PC-3 (cell line): ENCODE data around the gene MTRFR. TPM values are rescaled to one million over a fixed set of nuclear protein-coding genes. Genes with fewer than 3 reads are reported as not detected.

Experiments
- ATAC-seq: fragments of 200-7000 bp; cut with Tn5 transposase; 2 replicates; pipeline ENCODE4 v1.9.1; 2020; ENCODE audit warnings: mild to moderate bottlenecking, moderate library complexity
- Bru-seq: library from RNA; stranded (reverse); fragments of 400-500 nt; gene quantifications from one replicate; lab custom pipeline; 2021; lab: Mats Ljungman, UMichigan
- BruChase-seq, 2 experiments: library from RNA; stranded (reverse); fragments of 400-500 nt; gene quantifications; one replicate each; lab custom pipeline; 2021; lab: Mats Ljungman, UMichigan
- BruUV-seq: library from RNA; stranded (reverse); fragments of 400-500 nt; replicated peaks from 2 replicates; lab custom pipeline; 2021; lab: Mats Ljungman, UMichigan
- CTCF ChIA-PET: fragments of 300-600 bp; sonication (Branson Sonifier 250); formaldehyde crosslinking; loops from one replicate; lab custom pipeline; 2022; ENCODE audit warnings: antibody characterized with exemption; lab: Charles Lee
- POLR2A ChIA-PET: fragments of 300-600 bp; sonication (Branson Sonifier 250); formaldehyde crosslinking; loops from one replicate; lab custom pipeline; 2022; ENCODE audit warnings: antibody characterized with exemption; ENCODE audit not compliant: unreplicated experiment; lab: Charles Lee
- DNase-seq: peaks from one replicate; pipeline ENCODE4 v3.0.0-alpha.2; 2015
- H2AFZ ChIP-seq: fragments of 300-600 bp; sonication (generic); 2 replicates; pipeline ENCODE4 v1.6.0; 2016; ENCODE audit warnings: antibody characterized with exemption, low read length
- H3F3A ChIP-seq: fragments of 300-600 bp; sonication (generic); one replicate; pipeline ENCODE4 v1.6.0; 2017; ENCODE audit warnings: antibody characterized with exemption, low read length, control low read depth, mild to moderate bottlenecking; ENCODE audit not compliant: unreplicated experiment
- H3K27ac ChIP-seq: fragments of 300-600 bp; sonication (generic); 2 replicates; pipeline ENCODE4 v1.5.1; 2016; ENCODE audit warnings: mild to moderate bottlenecking, low read length
- H3K27me3 ChIP-seq: fragments of 300-600 bp; sonication (generic); 2 replicates; pipeline ENCODE4 v1.6.1; 2016; ENCODE audit warnings: low read length, mixed read lengths
- H3K36me3 ChIP-seq: fragments of 300-600 bp; sonication (generic); 2 replicates; pipeline ENCODE4 v1.6.1; 2016; ENCODE audit warnings: low read depth, mixed run types, low read length, mixed read lengths
- H3K4me1 ChIP-seq: fragments of 300-600 bp; sonication (generic); 2 replicates; pipeline ENCODE4 v1.5.1; 2016; ENCODE audit warnings: low read length; ENCODE audit not compliant: insufficient read depth
- H3K4me2 ChIP-seq: fragments of 300-600 bp; sonication (generic); 2 replicates; pipeline ENCODE4 v1.6.0; 2016; ENCODE audit warnings: low read length
- H3K4me3 ChIP-seq: fragments of 300-600 bp; sonication (generic); 2 replicates; pipeline ENCODE4 v1.5.1; 2016; ENCODE audit warnings: mild to moderate bottlenecking, low read length, mixed read lengths
- H3K79me2 ChIP-seq: fragments of 300-600 bp; sonication (generic); 2 replicates; pipeline ENCODE4 v1.6.1; 2017; ENCODE audit warnings: low read length, mixed read lengths
- H3K9ac ChIP-seq: fragments of 300-600 bp; sonication (generic); 2 replicates; pipeline ENCODE4 v1.6.0; 2016; ENCODE audit warnings: mild to moderate bottlenecking, low read length
- H3K9me2 ChIP-seq: fragments of 300-600 bp; sonication (generic); replicated peaks from 2 replicates; pipeline ENCODE4 v1.6.1; 2016; ENCODE audit warnings: mixed run types, low read length, mixed read lengths
- H3K9me3 ChIP-seq: fragments of 300-600 bp; sonication (generic); 2 replicates; pipeline ENCODE4 v1.6.1; 2016; ENCODE audit warnings: low read length, mixed read lengths
- H4K20me1 ChIP-seq: fragments of 300-600 bp; sonication (generic); 2 replicates; pipeline ENCODE4 v1.6.1; 2016; ENCODE audit warnings: low read length, mixed read lengths
- EZH2 ChIP-seq: fragments of 300-600 bp; sonication (generic); IDR thresholded peaks from one replicate; pipeline ENCODE4 v1.6.1; 2017; ENCODE audit warnings: antibody characterized with exemption, mild to moderate bottlenecking, low read length; ENCODE audit not compliant: unreplicated experiment
- EZH2phosphoT487 ChIP-seq: fragments of 300-600 bp; sonication (generic); IDR thresholded peaks from 2 replicates; pipeline ENCODE4 v1.6.1; 2018; ENCODE audit warnings: mild to moderate bottlenecking, antibody characterized with exemption, low read length, borderline replicate concordance
- intact Hi-C: fragments of 100-400 bp; cut with micrococcal nuclease; formaldehyde crosslinking; loops from 2 replicates; pipeline ENCODE4 v1.9.0; 2023
- long read RNA-seq: library from polyadenylated mRNA; unstranded; transcript quantifications from one replicate; pipeline ENCODE4 v2.0.0, GENCODE V29; 2021; ENCODE audit not compliant: unreplicated experiment
- total RNA-seq: library from RNA; depleted of rRNA; stranded (reverse); fragments of >200 nt; gene quantifications from 2 replicates; pipeline ENCODE4 v1.2.3, GENCODE V29; 2014; rRNA removed
- TF ChIP-seq, protein P1 (sequence below): fragments of 300-600 bp; sonication (generic); conservative IDR thresholded peaks from 2 replicates; pipeline ENCODE4 v1.5.1; 2017; ENCODE audit warnings: antibody characterized with exemption, low read depth, mild to moderate bottlenecking, low read length

The MTRFR gene
- total RNA-seq (15.9 and 23.2 TPM in 2 replicates), Bru-seq, nascent RNA (percentile 81 among the genes with signal in this experiment), BruChase-seq, experiment 1, labeled RNA remaining after a 6-hour chase (percentile 77 among the genes with signal in this experiment), BruChase-seq, experiment 2, labeled RNA remaining after a 2-hour chase (percentile 81 among the genes with signal in this experiment)
- long read RNA-seq, transcript C12orf65-204 (2 exons, 1,326 nt) = minor isoform, 10 of 76 reads
- long read RNA-seq, transcript C12orf65-201 (3 exons, 2,073 nt) = major isoform, 45 of 76 reads
- long read RNA-seq, transcript C12orf65-202 (3 exons, 1,901 nt) = minor isoform, 5 of 76 reads
- long read RNA-seq, partial matches to known transcripts = 1 of 76 reads
- long read RNA-seq, other reads (novel, unspliced or antisense) = 14 of 76 reads

DNA sequence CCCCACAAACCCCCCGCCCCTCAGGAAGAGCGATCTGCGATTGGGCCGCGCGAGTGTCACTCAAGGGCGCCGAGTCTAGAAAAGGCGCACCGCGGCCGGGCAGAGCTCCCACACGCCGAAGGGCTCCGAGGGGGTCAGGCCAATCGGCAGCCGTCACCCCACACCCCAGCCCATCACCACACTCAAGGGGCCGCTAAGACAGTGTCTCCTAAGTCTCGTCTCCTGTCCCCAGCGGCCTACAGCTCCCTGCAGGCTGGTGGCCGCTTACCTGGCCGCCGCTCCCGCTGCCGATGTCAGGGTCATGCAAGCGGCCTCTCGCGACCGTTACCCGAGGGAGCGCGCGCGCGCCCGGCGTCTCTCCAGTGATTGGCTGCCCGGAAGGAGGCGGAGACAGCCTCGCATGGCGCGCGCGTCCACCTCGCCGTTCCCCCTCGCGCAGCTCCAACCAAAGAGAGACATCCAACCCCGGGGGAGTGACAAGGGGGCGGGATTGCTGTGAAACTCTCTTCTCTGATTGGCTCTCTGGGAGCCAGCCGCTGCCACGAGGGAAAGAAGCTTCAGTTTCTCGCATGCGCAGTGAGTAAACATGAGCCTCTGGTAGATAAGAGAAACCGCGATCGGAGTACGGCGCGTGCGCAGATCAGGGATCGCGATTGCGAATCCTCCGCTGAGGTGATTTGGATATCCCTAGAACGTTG, at the start of gene MTRFR, which contains the start of gene MPHOSPH9:
TSS of gene MTRFR (plus strand) at position 630 of the 698 bp plus-strand sequence. CDS start 20,239 bp downstream, outside the sequence.
TSS of gene MPHOSPH9 (minus strand) at position 335 of the 698 bp plus-strand sequence. CDS start 2,777 bp downstream, outside the sequence.
- ChIA-PET CTCF (interaction anchor here (0.6 to 1.8 kb wide), 3 partner anchors 82 to 407 kb away, joined by 4 to 10 read pairs (median 6); partner anchors contain the start of gene PITPNM2), POLR2A (interaction anchor here (0.5 to 1.1 kb wide), 14 partner anchors 16 to 488 kb away, joined by 3 to 14 read pairs (median 3); partner anchors contain the start of gene PITPNM2)
- Histone ChIP-seq H3K4me2 (peak within 1 kb of the TSS; percentile 96), H3K36me3 (peaks cover 5% of the 10 kb centered on the region; the same call in 1 of the 2 replicates), H2AFZ (peak within 1 kb of the TSS; percentile 97), H3K27ac (peak within 1 kb of the TSS; percentile 52), H3K9me2 (no peaks in the 10 kb centered on the region), H3K4me3 (peak within 1 kb of the TSS; percentile 99), H3K9me3 (no peaks in the 10 kb centered on the region), H3K79me2 (peaks cover 80% of the 10 kb centered on the region), H3K4me1 (peaks cover 24% of the 10 kb centered on the region; the same call in 1 of the 2 replicates), H3F3A (no peaks in the 10 kb centered on the region), H4K20me1 (no peaks in the 10 kb centered on the region), H3K27me3 (no peaks in the 10 kb centered on the region), H3K9ac (peak within 1 kb of the TSS; percentile 91)
- ATAC-seq (peak; percentile 90), DNase-seq (peak; percentile 99)
- no TSS peak for BruUV-seq
- intact Hi-C loops = loop anchor here (2.0 to 5.0 kb wide), 3 partner anchors 71 to 258 kb away; partner anchors contain the start of gene OGFOD2
- TF ChIP-seq EZH2phosphoT487 (no peak), EZH2 (no peak)
- TF ChIP-seq, protein P1, sequence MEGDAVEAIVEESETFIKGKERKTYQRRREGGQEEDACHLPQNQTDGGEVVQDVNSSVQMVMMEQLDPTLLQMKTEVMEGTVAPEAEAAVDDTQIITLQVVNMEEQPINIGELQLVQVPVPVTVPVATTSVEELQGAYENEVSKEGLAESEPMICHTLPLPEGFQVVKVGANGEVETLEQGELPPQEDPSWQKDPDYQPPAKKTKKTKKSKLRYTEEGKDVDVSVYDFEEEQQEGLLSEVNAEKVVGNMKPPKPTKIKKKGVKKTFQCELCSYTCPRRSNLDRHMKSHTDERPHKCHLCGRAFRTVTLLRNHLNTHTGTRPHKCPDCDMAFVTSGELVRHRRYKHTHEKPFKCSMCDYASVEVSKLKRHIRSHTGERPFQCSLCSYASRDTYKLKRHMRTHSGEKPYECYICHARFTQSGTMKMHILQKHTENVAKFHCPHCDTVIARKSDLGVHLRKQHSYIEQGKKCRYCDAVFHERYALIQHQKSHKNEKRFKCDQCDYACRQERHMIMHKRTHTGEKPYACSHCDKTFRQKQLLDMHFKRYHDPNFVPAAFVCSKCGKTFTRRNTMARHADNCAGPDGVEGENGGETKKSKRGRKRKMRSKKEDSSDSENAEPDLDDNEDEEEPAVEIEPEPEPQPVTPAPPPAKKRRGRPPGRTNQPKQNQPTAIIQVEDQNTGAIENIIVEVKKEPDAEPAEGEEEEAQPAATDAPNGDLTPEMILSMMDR = no peak

DNA sequence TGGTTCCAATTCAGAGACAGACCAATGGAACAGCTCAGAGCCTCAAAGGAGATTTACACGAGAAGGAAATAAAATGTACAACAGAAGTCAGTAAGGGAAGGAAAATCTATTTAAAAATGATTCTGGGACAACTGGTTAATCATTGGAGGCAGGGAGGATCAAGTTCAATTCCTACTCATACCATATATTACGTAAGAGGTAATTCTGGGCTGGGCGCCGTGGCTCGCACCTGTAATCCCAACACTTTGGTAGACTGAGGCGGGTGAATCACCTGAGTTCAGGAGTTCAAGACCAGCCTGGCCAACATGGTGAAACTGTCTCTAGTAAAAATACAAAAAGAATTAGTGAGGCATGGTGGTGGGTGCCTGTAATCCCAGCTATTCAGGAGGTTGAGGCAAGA, 45.6 kb upstream of the MTRFR start:
- Histone ChIP-seq H3K4me1 (no peaks in the 10 kb centered on the region), H3K4me2 (no peak overlapping the region), H3K9me3 (no peaks in the 10 kb centered on the region), H3K36me3 (peaks cover 13% of the 10 kb centered on the region; the same call in 1 of the 2 replicates), H3K9me2 (no peaks in the 10 kb centered on the region), H4K20me1 (no peaks in the 10 kb centered on the region), H3K4me3 (no peak overlapping the region), H3K27ac (no peak overlapping the region), H3F3A (no peaks in the 10 kb centered on the region), H3K27me3 (no peaks in the 10 kb centered on the region), H3K9ac (no peak overlapping the region), H3K79me2 (no peaks in the 10 kb centered on the region), H2AFZ (no peak overlapping the region)
- POLR2A ChIA-PET = no interaction called here
- CTCF ChIA-PET = no interaction called here
- ATAC-seq (no peak), DNase-seq (no peak)
- no TSS peak for BruUV-seq
- no peak for TF ChIP-seq EZH2
- TF ChIP-seq EZH2phosphoT487 = no peak
- TF ChIP-seq, protein P1 = no peak
- intact Hi-C loops = no loop called here
